HG03432 (cell line): Measurements from ENCODE around the gene FAM107B.
"Not testable (repeated sequence)": the region's sequence is repeated elsewhere in the genome, so short reads cannot be mapped to it uniquely, and the experiment has no call there.

ENCODE experiments used
- ATAC-seq: cut with Tn5 transposase; IDR thresholded peaks from one replicate; pipeline ENCODE4 v1.9.1; 2021; ENCODE audit warnings: mild to moderate bottlenecking, moderate library complexity; ENCODE audit not compliant: unreplicated experiment

FAM107B gene

GRCh38 chr10:14667280-14667679 lies 107.4 kb downstream of the FAM107B start:
- no peak for ATAC-seq

DNA sequence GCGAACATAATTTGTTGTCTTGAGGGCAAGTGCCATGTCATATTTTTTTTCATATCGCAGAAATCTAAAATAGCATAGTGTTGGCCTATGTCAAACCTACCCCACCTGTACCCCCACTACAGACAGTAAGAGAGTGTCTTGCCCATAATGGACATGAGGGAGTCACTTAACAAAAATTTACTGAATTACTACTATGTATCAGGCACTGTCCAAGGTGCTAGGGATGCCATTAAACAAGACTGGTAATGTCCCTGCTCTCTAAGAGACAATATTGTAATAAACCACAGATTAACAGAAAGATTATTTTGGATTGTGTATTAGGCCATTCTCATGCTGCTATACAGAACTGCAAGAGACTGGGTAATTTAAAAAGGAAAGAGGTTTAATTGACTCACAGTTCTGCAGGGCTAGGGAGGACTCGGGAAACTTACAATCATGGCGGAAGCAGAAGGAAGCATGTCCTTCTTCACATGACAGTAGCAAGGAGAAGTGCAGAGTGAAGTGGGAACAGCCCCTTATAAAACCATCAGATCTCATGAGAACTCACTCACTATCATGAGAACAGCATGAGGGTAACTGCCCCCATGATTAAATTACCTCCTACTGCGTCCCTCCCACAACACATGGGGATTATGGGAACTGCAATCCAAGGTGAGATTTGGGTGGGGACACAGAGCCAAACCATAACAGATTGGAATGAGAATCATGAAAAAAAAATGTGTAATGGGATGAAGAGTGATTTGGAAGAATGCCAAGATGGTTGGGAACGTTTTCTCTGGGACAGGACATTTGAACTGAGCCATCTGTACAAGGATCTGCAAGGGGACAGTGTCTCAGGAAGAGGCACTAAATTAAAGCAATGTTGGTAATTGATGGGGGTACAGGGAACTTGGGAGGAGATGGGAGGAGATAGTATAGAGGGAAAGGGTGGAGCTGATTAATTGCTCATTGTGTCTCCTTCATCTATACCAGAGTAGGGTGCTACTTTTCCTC lies 108.5 kb downstream of the FAM107B start:
- no peak for ATAC-seq

GRCh38 chr10:14665304-14665703 lies 109.4 kb downstream of the FAM107B start:
- no peak for ATAC-seq

- no peak for ATAC-seq
Observed at GRCh38 chr10:14664345-14664744, 110.4 kb downstream of the FAM107B start.

DNA sequence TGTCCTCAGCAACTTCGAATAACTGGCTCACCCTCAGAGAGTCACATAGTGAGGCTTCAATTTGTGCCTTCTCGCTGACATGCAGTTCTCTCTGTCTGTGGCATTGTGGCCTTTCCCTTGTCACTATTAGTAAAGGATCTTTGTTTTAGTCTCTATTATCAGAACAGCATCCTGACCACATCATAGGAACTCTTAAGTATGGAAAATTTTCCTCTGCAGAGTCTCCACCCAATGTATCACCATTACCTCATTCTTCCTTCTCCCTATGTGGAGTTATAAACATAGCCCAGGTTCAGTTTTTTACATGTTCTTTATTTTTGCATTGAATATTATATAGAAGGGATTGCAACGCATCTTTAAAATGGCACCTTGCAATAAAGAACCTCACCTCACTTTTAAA lies 112.9 kb downstream of the FAM107B start:
- no peak for ATAC-seq

DNA sequence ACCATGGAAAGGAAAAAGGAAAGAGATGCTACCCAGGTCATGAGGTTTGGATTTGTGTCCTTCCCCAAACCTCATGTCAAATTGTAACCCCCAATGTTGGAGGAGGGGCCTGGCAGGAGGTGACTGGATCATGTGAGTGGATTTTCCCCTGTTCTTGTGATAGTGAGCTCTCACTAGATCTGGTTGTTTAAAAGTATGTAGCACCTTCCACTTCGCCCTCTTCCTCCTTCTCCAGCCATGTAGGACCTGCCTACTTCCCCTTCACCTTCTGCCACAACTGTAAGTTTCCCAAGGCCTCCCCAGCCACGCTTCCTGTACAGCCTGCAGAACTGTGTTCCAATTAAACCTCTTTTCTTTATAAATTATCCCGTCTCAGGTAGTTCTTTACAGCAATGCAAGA lies 113.9 kb downstream of the FAM107B start:
- no peak for ATAC-seq

GRCh38 chr10:14659626-14660196 lies 115.0 kb downstream of the FAM107B start:
- peak; percentile 90 for ATAC-seq

- ATAC-seq: not testable (repeated sequence)
Observed at GRCh38 chr10:14659137-14659536, 115.6 kb downstream of the FAM107B start.

DNA sequence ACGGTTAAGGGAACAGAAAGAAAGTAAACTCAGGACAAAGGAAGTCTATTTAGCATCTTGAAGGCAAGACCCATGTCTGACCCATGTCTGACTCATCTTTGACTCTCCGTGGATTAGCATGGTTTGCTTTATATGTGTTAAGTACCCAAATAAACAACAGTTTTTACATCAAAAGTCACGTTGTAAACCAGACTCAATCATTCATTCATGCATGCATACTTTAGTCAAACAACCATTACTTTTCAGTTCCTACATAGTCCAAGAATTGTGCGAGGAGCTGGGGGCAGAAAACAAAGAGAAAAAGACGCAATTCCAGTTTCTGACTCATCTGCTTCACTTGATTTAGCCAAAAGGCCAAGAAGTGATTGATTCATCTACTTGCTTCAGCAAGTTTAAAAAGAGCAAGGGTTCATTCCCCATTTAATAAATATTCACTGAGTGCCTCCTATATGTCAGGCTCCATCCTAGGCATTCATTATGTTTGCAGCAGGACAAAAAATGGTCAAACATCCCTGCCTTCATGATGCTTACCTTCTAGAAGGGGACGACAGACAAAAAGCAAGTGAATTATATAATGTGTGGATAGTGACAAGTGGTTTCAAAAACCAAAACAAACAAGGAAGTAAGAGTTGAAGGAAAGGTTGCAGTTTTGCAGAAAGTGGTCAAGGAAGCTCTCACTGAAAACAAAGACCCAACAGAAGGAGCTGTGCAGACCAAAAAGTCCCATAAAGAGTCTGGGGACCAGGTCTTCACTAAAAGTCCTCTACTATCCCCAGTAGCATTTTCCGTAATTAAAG lies 116.2 kb downstream of the FAM107B start:
- ATAC-seq: no peak

DNA sequence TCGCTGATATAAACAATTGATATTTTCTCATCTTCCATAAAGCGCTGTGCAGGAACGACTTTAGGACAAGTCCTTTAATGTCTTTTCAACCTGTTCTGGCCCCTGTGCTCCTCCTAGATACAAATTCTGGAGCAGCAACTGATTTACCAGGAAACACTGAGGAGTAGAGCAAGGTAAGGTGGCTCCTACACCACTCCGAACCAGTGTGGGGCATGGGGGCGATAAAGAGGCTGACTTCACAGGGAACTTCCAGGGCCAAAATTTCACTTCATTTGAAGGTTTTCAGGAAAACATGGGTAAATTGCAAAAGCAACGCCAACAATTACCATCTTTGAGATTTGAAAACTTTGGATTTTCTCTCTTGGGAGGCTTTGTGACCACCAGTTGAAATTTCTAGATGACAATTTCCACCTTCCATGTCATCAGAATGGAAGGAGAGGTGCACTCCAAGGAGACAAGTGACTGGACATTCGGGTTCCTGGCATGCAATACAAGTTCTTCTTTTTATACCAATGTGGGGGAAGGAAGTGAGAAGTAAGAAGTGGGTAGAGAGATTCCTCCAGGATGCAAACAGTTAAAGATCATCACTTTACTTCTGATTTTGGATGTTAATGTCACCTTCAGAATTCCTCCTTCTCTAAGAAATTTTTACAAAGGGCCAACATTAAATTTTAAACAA lies 118.5 kb downstream of the FAM107B start:
- ATAC-seq: no peak

GRCh38 chr10:14654821-14655382 lies 119.8 kb downstream of the FAM107B start:
- no peak for ATAC-seq

- no peak for ATAC-seq
Observed at GRCh38 chr10:14653271-14654161, 121.2 kb downstream of the FAM107B start.

GRCh38 chr10:14652816-14653215 lies 121.9 kb downstream of the FAM107B start:
- no peak for ATAC-seq

- ATAC-seq: no peak
Observed at GRCh38 chr10:14652067-14652466, 122.6 kb downstream of the FAM107B start.

GRCh38 chr10:14649739-14650138 lies 125.0 kb downstream of the FAM107B start:
- no peak for ATAC-seq

GRCh38 chr10:14648946-14649345 lies 125.8 kb downstream of the FAM107B start:
- no peak for ATAC-seq

DNA sequence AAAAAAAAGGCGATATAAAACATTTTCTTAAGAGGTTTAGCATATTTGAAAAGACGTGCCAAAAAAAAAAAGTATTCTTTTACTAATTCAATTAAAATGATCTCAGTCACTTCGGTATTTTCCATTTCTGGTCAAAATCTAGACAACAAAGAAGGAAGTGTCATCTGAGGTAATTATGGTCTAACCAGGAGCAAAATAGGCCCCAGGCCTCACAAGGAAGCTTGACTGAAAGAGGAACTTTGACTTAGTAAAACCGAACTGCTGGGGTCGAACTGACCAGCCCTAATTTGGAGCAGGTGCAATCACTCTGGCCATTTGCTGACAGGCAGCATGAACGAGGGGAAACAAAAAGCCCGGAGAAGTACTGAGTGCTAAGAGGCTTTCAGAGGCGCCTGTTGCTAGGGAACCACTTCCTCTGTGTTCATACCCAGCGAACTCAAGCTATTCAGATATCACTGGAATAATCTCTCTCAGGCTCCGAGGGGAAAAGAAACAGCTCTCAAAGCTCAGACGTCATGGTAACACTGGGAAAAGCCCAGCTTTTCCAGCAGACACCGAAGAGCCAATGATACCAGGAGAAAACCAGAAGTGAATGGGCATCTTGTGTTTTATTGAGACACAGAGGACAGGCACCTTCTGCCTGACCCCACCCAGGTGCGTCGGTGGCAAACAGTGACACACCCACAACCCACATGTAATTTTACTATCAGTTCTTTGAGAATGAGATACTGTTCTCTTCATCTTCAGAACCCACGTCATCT lies 126.5 kb downstream of the FAM107B start:
- peak; percentile 94 for ATAC-seq

DNA sequence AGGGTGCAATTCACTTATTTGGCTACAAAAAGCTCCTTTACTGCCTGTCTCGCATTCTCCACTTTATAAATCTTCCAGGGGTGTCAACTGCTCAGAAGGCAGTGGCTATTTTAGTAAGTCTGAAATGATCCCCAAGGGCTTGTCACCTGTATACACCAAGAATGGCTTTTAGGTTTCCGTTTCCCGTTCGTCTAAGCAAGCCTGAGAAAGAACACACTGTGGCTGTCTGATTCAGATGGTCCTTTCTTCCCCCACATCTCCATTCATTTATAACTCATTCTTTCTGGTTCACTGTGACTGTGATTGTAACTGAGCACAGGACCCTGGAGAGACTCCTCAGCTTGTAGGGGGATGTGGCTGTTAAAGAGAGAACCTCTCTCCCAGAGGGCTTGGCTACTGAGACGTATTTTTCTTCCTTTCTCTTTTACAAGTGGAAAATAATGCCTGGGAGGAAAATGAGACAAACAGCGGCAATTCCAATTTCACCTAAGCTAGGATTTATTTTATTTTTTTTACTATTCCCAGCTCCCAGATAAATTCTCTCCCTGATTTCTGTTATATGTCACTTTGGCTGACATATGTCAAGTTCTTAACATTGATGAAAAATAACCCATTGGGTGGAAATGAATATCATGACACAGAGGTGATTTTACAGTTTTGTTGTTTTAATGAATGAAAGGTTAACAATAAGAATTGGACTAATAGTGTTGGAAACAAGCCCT lies 129.3 kb downstream of the FAM107B start:
- peak; percentile 38 for ATAC-seq
